Activated T-cell treated with anti-CD3 and anti-CD28 coated beads, Interleukin-2, amount 50 U/mL, for 24 hours (primary cell): ENCODE results near the gene GNAT1.

Experiments
- DNase-seq: peaks from one replicate; pipeline ENCODE4 v3.0.0-alpha.2; 2020
- H3K27ac Mint-ChIP-seq: 2 replicates; pipeline ENCODE4 v1.8.0; 2020; ENCODE audit warnings: mild to moderate bottlenecking, mixed read lengths
- H3K27me3 Mint-ChIP-seq: 2 replicates; pipeline ENCODE4 v1.8.0; 2020; ENCODE audit warnings: mixed read lengths
- H3K36me3 Mint-ChIP-seq: 2 replicates; pipeline ENCODE4 v1.8.0; 2020; ENCODE audit warnings: low read depth, mixed read lengths
- H3K4me1 Mint-ChIP-seq: 2 replicates; pipeline ENCODE4 v1.8.0; 2020; ENCODE audit warnings: low read depth, mixed read lengths
- H3K4me3 Mint-ChIP-seq: 2 replicates; pipeline ENCODE4 v1.8.0; 2020; ENCODE audit warnings: mild to moderate bottlenecking, moderate library complexity, mixed read lengths
- H3K9me3 Mint-ChIP-seq: 2 replicates; pipeline ENCODE4 v1.8.0; 2020; ENCODE audit warnings: mixed read lengths

Gene GNAT1

GRCh38 chr3:50156549-50157493 lies 34.6 kb upstream of the GNAT1 start:
- Mint-ChIP-seq H3K4me1 (peaks cover 9% of the 10 kb centered on the region), H3K27me3 (peaks cover 44% of the 10 kb centered on the region), H3K9me3 (no peaks in the 10 kb centered on the region), H3K4me3 (no peak overlapping the region), H3K36me3 (no peaks in the 10 kb centered on the region), H3K27ac (no peak overlapping the region)
- no peak for DNase-seq

- Mint-ChIP-seq H3K27me3 (peaks cover 42% of the 10 kb centered on the region), H3K4me1 (peaks cover 9% of the 10 kb centered on the region), H3K36me3 (no peaks in the 10 kb centered on the region), H3K9me3 (no peaks in the 10 kb centered on the region), H3K27ac (no peak overlapping the region), H3K4me3 (no peak overlapping the region)
- DNase-seq = no peak
Measured at GRCh38 chr3:50157827-50158529, 33.4 kb upstream of the GNAT1 start.

GRCh38 chr3:50158530-50159146 lies 32.8 kb upstream of the GNAT1 start:
- Mint-ChIP-seq H3K36me3 (no peaks in the 10 kb centered on the region), H3K27ac (no peak overlapping the region), H3K9me3 (no peaks in the 10 kb centered on the region), H3K4me1 (peaks cover 9% of the 10 kb centered on the region), H3K4me3 (no peak overlapping the region), H3K27me3 (peaks cover 35% of the 10 kb centered on the region)
- no peak for DNase-seq

- Mint-ChIP-seq H3K4me3 (no peak overlapping the region), H3K9me3 (no peaks in the 10 kb centered on the region), H3K27ac (no peak overlapping the region), H3K4me1 (peaks cover 5% of the 10 kb centered on the region), H3K36me3 (no peaks in the 10 kb centered on the region), H3K27me3 (peaks cover 25% of the 10 kb centered on the region)
- DNase-seq = no peak
Measured at GRCh38 chr3:50160561-50160983, 30.8 kb upstream of the GNAT1 start.

GRCh38 chr3:50161320-50161719 lies 30.1 kb upstream of the GNAT1 start:
- no peak for DNase-seq
- peaks cover 18% of the 10 kb centered on the region for H3K27me3 Mint-ChIP-seq
- H3K9me3 Mint-ChIP-seq = no peaks in the 10 kb centered on the region
- H3K36me3 Mint-ChIP-seq = no peaks in the 10 kb centered on the region
- H3K4me1 Mint-ChIP-seq = no peaks in the 10 kb centered on the region
- H3K4me3 Mint-ChIP-seq = no peak overlapping the region
- no peak overlapping the region for H3K27ac Mint-ChIP-seq

- Mint-ChIP-seq H3K9me3 (no peaks in the 10 kb centered on the region), H3K36me3 (no peaks in the 10 kb centered on the region), H3K4me1 (no peaks in the 10 kb centered on the region), H3K27me3 (peaks cover 9% of the 10 kb centered on the region), H3K27ac (no peak overlapping the region), H3K4me3 (no peak overlapping the region)
- no peak for DNase-seq
Measured at GRCh38 chr3:50162034-50162883, 29.2 kb upstream of the GNAT1 start.

- DNase-seq = no peak
Measured at GRCh38 chr3:50163572-50164455, 27.6 kb upstream of the GNAT1 start.

GRCh38 chr3:50164481-50164880 lies 26.9 kb upstream of the GNAT1 start:
- Mint-ChIP-seq H3K9me3 (no peaks in the 10 kb centered on the region), H3K4me3 (no peak overlapping the region), H3K36me3 (no peaks in the 10 kb centered on the region), H3K27me3 (no peaks in the 10 kb centered on the region), H3K4me1 (no peaks in the 10 kb centered on the region), H3K27ac (no peak overlapping the region)
- no peak for DNase-seq

More at GRCh38 chr3:50163572-50164455, 27.6 kb upstream of the GNAT1 start:
- Mint-ChIP-seq H3K4me1 (no peaks in the 10 kb centered on the region), H3K27ac (no peak overlapping the region), H3K4me3 (no peak overlapping the region), H3K9me3 (no peaks in the 10 kb centered on the region), H3K36me3 (no peaks in the 10 kb centered on the region), H3K27me3 (no peaks in the 10 kb centered on the region)

- Mint-ChIP-seq H3K4me1 (no peaks in the 10 kb centered on the region), H3K4me3 (no peak overlapping the region), H3K36me3 (no peaks in the 10 kb centered on the region)
Measured at GRCh38 chr3:50164984-50165909, 26.2 kb upstream of the GNAT1 start.

GRCh38 chr3:50165910-50166538 lies 25.4 kb upstream of the GNAT1 start:
- DNase-seq = no peak
- no peaks in the 10 kb centered on the region for H3K36me3 Mint-ChIP-seq
- H3K4me1 Mint-ChIP-seq = no peaks in the 10 kb centered on the region

More at GRCh38 chr3:50164984-50165909, 26.2 kb upstream of the GNAT1 start:
- no peaks in the 10 kb centered on the region for H3K27me3 Mint-ChIP-seq
- DNase-seq = no peak
- H3K9me3 Mint-ChIP-seq = no peaks in the 10 kb centered on the region
- no peak overlapping the region for H3K27ac Mint-ChIP-seq

GRCh38 chr3:50166620-50167019 lies 24.8 kb upstream of the GNAT1 start:
- no peaks in the 10 kb centered on the region for H3K4me1 Mint-ChIP-seq
- no peak overlapping the region for H3K4me3 Mint-ChIP-seq
- H3K27me3 Mint-ChIP-seq = no peaks in the 10 kb centered on the region
- H3K9me3 Mint-ChIP-seq = no peaks in the 10 kb centered on the region
- DNase-seq = no peak
- no peaks in the 10 kb centered on the region for H3K36me3 Mint-ChIP-seq
- H3K27ac Mint-ChIP-seq = no peak overlapping the region

More at GRCh38 chr3:50165910-50166538, 25.4 kb upstream of the GNAT1 start:
- Mint-ChIP-seq H3K4me3 (no peak overlapping the region), H3K9me3 (no peaks in the 10 kb centered on the region), H3K27me3 (no peaks in the 10 kb centered on the region), H3K27ac (no peak overlapping the region)
